AG08395 (cell line): Measurements from ENCODE around the gene RPS6KA1.
A peak's percentile ranks its signal among the peaks of the same experiment; 100 is the strongest.
"Not testable (repeated sequence)": the region's sequence is repeated elsewhere in the genome, so short reads cannot be mapped to it uniquely, and the experiment has no call there.

Source experiments
- DNase-seq: peaks from one replicate; pipeline ENCODE4 v3.0.0; 2012; ENCODE audit warnings: mixed read lengths, low spot score

The RPS6KA1 gene

DNA sequence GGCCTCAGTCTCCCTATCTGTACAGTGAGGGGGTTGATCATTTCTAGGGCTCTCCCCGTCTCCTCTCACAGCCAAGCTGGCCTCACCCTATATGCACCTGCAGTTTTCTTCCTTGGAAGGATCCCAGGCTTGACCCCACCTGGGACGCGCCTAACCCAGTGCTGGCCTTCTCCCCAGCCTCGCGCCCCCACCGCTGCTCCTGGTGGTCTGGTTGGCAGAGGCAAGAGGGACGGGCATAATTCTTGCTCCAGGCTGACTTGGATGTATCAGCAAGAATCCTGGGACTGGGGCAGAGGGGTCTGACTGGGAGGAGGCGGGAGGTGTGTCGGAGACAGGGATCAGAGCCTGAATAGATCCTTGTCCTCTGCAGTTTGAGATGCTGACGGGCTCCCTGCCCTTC, 25.2 kb downstream of the RPS6KA1 start:
- DNase-seq = no peak

DNA sequence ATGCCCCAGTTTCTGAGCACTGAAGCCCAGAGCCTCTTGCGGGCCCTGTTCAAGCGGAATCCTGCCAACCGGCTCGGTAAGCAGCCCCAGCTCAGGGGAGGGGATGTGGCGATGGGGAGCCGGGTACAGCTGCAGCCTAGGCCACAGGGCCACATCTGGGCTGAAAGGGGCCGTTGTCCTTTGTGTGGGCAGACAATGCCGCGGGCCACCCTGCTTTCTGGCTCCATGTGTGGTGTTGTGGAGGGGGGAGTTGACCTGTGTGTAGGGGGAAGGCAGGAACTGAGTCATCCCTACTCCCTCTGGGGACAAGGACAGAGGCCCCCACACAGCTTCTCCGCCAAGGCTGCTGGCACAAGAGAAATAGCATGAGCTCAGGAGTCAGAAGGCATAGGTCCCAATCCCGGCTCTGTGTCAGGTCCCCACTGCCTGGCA, 26.0 kb downstream of the RPS6KA1 start:
- no peak for DNase-seq

DNA sequence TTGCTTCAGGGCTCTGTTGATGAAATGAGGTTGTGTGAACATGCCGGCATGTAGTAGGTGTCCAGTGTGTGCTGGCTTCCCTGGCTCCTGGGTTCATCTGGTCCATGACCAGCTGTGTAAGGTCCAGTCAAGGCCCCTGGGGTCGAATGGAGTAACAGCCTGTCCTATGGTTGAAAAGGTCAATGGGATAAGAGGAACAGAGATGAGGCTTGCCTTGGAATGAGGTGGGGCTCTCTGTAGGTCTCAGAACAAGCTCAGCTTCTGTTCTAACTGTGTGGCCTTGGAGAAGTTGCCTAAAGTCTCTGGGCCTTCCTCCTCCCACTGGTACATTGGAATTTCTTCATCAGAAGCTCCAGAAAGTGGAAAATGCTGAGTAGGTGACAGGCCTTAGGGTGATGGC, 26.6 kb downstream of the RPS6KA1 start:
- DNase-seq = no peak

DNA sequence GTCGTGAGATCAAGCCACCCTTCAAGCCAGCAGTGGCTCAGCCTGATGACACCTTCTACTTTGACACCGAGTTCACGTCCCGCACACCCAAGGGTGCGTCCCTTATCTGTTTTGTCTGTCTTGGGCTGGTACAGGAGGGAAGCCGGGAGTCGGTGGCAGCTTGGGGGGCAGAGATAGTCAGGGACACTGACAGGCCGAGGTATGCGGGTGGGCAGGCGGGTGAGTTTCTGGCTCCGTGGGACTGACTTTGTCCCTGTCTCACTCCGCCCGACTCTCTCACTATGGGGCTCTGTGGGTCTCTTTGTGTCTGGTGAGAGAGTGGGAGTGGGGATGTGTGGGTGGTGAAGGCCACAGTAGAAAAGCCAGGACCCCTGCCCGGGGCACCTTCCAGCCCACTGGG, 27.4 kb downstream of the RPS6KA1 start:
- no peak for DNase-seq

GRCh38 chr1:26558685-26559048, 29.1 kb downstream of the RPS6KA1 start:
- DNase-seq = no peak

DNA sequence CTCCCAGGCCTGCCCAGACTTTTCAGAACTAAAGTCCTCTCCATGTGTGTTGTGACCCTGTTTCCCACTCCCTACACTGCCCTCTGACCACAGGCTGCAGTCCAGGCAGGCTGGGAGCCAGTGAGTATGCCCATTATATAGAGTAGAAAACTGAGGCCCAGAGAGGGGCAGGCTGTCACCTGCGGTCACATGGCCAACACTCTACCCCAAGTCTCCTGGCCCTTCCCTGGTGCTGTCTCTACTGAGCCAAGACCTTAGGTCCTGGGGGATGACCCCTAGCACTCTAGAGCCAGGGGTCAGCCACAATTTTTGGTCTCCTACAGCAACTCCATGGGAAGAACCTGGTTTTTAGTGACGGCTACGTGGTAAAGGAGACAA, 30.8 kb downstream of the RPS6KA1 start:
- DNase-seq = no peak

- no peak for DNase-seq
Measured at GRCh38 chr1:26570287-26570686, 40.7 kb downstream of the RPS6KA1 start.

GRCh38 chr1:26571381-26571780, 41.8 kb downstream of the RPS6KA1 start:
- DNase-seq = no peak

DNA sequence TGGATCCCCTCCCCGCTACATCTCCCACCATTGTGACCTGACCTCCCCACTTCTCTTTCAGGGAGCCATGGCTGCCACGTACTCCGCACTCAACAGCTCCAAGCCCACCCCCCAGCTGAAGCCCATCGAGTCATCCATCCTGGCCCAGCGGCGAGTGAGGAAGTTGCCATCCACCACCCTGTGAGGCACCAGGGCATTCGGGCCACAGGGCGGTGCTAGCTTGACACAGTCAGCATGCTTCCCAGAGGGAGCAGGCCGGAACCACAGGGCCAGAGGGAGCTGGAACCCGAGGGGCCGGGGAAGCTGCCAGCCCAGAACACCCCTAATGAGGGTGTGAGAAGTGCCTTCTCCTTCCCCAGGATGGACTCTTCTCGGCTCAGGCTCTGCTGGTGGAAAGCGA, 44.5 kb downstream of the RPS6KA1 start:
- no peak for DNase-seq

- no peak for DNase-seq
Measured at GRCh38 chr1:26574719-26575251, 45.2 kb downstream of the RPS6KA1 start.

DNA sequence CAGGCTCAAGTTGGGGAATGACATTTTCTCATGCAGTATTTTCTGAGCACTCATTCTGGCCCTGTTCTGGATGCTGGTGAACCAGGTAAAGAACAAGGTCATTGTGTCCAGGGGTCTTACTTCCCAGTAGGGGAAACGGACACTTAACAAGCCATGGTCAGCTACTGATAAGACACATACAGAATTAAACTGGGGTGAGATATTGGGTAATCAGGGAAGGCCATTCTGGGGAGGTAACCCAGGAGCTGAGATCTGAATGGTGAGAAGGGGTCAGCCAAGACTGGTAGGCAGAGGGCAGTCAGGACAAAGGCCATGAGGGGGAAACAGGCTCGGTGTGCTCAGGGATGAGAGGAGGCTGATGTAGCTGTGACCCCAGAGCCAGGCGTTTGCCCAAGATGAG, 45.8 kb downstream of the RPS6KA1 start:
- no peak for DNase-seq

- DNase-seq = no peak
Measured at GRCh38 chr1:26578167-26578566, 48.6 kb downstream of the RPS6KA1 start.

- DNase-seq = no peak
Measured at GRCh38 chr1:26579681-26580111, 50.1 kb downstream of the RPS6KA1 start.

GRCh38 chr1:26580116-26580515, 50.6 kb downstream of the RPS6KA1 start:
- DNase-seq = no peak

- DNase-seq = no peak
Measured at GRCh38 chr1:26581287-26581651, 51.7 kb downstream of the RPS6KA1 start.

GRCh38 chr1:26582053-26582835, 52.7 kb downstream of the RPS6KA1 start:
- no peak for DNase-seq

- DNase-seq = peak; percentile 54
Measured at GRCh38 chr1:26582836-26583460, 53.4 kb downstream of the RPS6KA1 start.

GRCh38 chr1:26583646-26584485, 54.3 kb downstream of the RPS6KA1 start:
- DNase-seq = no peak

GRCh38 chr1:26584588-26584987, 55.0 kb downstream of the RPS6KA1 start:
- DNase-seq = not testable (repeated sequence)

- DNase-seq = no peak
Measured at GRCh38 chr1:26585471-26585870, 55.9 kb downstream of the RPS6KA1 start.

DNA sequence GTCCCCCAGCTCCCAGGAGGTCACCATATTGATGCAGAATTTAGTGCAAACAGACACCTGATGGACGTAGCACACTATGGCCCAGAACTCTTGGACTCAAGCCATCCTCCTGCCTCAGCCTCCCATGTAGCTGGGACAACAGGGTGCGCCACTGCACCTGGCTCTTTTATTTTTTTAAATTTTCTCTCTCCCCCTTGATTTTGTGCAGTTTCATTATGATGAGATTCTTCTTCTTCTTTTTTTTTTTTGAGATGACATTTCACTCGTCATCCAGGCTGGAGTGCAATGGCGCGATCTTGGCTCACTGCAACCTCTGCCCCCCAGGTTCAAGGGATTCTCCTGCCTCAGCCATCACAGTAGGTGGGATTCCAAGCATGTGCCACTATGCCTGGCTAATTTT, 63.8 kb downstream of the RPS6KA1 start:
- DNase-seq = no peak

- not testable (repeated sequence) for DNase-seq
Measured at GRCh38 chr1:26594593-26594992, 65.0 kb downstream of the RPS6KA1 start.

DNA sequence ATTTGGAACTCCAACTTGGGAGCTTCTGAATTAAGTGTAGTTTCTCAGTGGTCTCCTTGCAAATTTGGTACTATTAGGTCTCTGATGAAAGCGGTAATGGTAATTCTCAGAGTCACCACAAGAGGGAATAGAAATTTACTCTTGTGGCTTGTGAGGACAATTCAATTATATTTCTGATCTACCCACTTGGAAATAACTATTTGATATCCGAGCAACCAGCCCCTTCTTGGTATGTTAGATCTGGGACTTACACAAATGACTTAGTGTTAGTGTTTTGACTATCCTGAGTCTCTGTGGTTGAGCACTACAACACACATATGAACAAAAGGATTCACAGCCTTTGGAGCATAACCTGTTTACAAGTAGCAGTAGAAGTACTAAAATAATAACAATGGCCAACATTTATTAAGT, 68.1 kb downstream of the RPS6KA1 start:
- DNase-seq = peak; percentile 54
